ENCODE data around the gene C4B. TPM values are rescaled to one million over a fixed set of nuclear protein-coding genes. Genes with fewer than 3 reads are reported as not detected.
"Not testable (repeated sequence)": the region's sequence is repeated elsewhere in the genome, so short reads cannot be mapped to it uniquely, and the experiment has no call there.

C4B gene
- total and polyA plus RNA-seq, 4 donors: 58.2 to 296 (median 169) TPM

GRCh38 chr6:32040299-32041049 lies 25.9 kb downstream of the C4B start:
- 83 to 87% methylated on average over 16 to 25 of the region's 43 CpGs for WGBS, 2 donors
- not testable (repeated sequence) for DNase-seq

GRCh38 chr6:32041050-32041321 lies 26.4 kb downstream of the C4B start:
- H3K27me3 ChIP-seq (ENCODE audit: control insufficient read depth in 3 of 3, insufficient read depth in 3 of 3, low read length in 2 of 3); H3K9me3 ChIP-seq (ENCODE audit: control insufficient read depth in 4 of 4, insufficient read depth in 3 of 4, low read length in 3 of 4); H3K27ac ChIP-seq (ENCODE audit: low read depth in 1 of 2, low read length in 1 of 2); H3K4me1 ChIP-seq (ENCODE audit: control insufficient read depth in 5 of 5, insufficient read depth in 5 of 5, low read length in 5 of 5); DNase-seq; H3K9ac ChIP-seq (ENCODE audit: insufficient read depth in 1 of 2, low read length in 2 of 2); ATAC-seq (ENCODE audit: insufficient read depth, low FRiP score); H3K36me3 ChIP-seq (ENCODE audit: control insufficient read depth in 4 of 4, insufficient read depth in 4 of 4, low read length in 4 of 4); H3K4me3 ChIP-seq: not testable (repeated sequence)
- WGBS, 2 donors: 70% methylated on average over 7 of the region's 13 CpGs; no CpG with 5 or more reads in 1 of the 2 donors

More at GRCh38 chr6:32040299-32041049, 25.9 kb downstream of the C4B start:
- H3K9me3 ChIP-seq (ENCODE audit: control insufficient read depth in 4 of 4, insufficient read depth in 3 of 4, low read length in 3 of 4); H3K27ac ChIP-seq (ENCODE audit: low read depth in 1 of 2, low read length in 1 of 2); H3K4me1 ChIP-seq (ENCODE audit: control insufficient read depth in 5 of 5, insufficient read depth in 5 of 5, low read length in 5 of 5); H3K36me3 ChIP-seq (ENCODE audit: control insufficient read depth in 4 of 4, insufficient read depth in 4 of 4, low read length in 4 of 4); ATAC-seq (ENCODE audit: insufficient read depth, low FRiP score); H3K27me3 ChIP-seq (ENCODE audit: control insufficient read depth in 3 of 3, insufficient read depth in 3 of 3, low read length in 2 of 3); H3K4me3 ChIP-seq; H3K9ac ChIP-seq (ENCODE audit: insufficient read depth in 1 of 2, low read length in 2 of 2): not testable (repeated sequence)

- 72 to 85% methylated on average over 4 to 8 of the region's 10 CpGs for WGBS, 2 donors
- not testable (repeated sequence) for DNase-seq; H3K27me3 ChIP-seq (ENCODE audit: control insufficient read depth in 3 of 3, insufficient read depth in 3 of 3, low read length in 2 of 3); H3K36me3 ChIP-seq (ENCODE audit: control insufficient read depth in 4 of 4, insufficient read depth in 4 of 4, low read length in 4 of 4); H3K27ac ChIP-seq (ENCODE audit: low read depth in 1 of 2, low read length in 1 of 2); H3K9ac ChIP-seq (ENCODE audit: insufficient read depth in 1 of 2, low read length in 2 of 2); ATAC-seq (ENCODE audit: insufficient read depth, low FRiP score); H3K4me1 ChIP-seq (ENCODE audit: control insufficient read depth in 5 of 5, insufficient read depth in 5 of 5, low read length in 5 of 5); H3K9me3 ChIP-seq (ENCODE audit: control insufficient read depth in 4 of 4, insufficient read depth in 3 of 4, low read length in 3 of 4); H3K4me3 ChIP-seq
These were observed 26.8 kb downstream of the C4B start for GRCh38 chr6:32041385-32041784.

- H3K27me3 ChIP-seq (ENCODE audit: control insufficient read depth in 3 of 3, insufficient read depth in 3 of 3, low read length in 2 of 3); H3K9ac ChIP-seq (ENCODE audit: insufficient read depth in 1 of 2, low read length in 2 of 2); ATAC-seq (ENCODE audit: insufficient read depth, low FRiP score); H3K27ac ChIP-seq (ENCODE audit: low read depth in 1 of 2, low read length in 1 of 2); H3K4me3 ChIP-seq; H3K9me3 ChIP-seq (ENCODE audit: control insufficient read depth in 4 of 4, insufficient read depth in 3 of 4, low read length in 3 of 4); DNase-seq; H3K36me3 ChIP-seq (ENCODE audit: control insufficient read depth in 4 of 4, insufficient read depth in 4 of 4, low read length in 4 of 4): not testable (repeated sequence)
- WGBS, 2 donors: 94 to 97% methylated on average over 11 to 14 of the region's 15 CpGs
- peaks cover 0 to 15% (median 0%) of the 10 kb centered on the region in 5 donors for H3K4me1 ChIP-seq (ENCODE audit: control insufficient read depth in 5 of 5, insufficient read depth in 5 of 5, low read length in 5 of 5)
These were observed 27.7 kb downstream of the C4B start for GRCh38 chr6:32042276-32042675.

- H3K9me3 ChIP-seq (ENCODE audit: control insufficient read depth in 4 of 4, insufficient read depth in 3 of 4, low read length in 3 of 4); ATAC-seq (ENCODE audit: insufficient read depth, low FRiP score); DNase-seq; H3K27ac ChIP-seq (ENCODE audit: low read depth in 1 of 2, low read length in 1 of 2); H3K9ac ChIP-seq (ENCODE audit: insufficient read depth in 1 of 2, low read length in 2 of 2); H3K36me3 ChIP-seq (ENCODE audit: control insufficient read depth in 4 of 4, insufficient read depth in 4 of 4, low read length in 4 of 4); H3K27me3 ChIP-seq (ENCODE audit: control insufficient read depth in 3 of 3, insufficient read depth in 3 of 3, low read length in 2 of 3); H3K4me3 ChIP-seq: not testable (repeated sequence)
- H3K4me1 ChIP-seq (ENCODE audit: control insufficient read depth in 5 of 5, insufficient read depth in 5 of 5, low read length in 5 of 5): peaks cover 0 to 15% (median 0%) of the 10 kb centered on the region in 5 donors
- 93% methylated on average over 16 of the region's 31 CpGs for WGBS, 2 donors
These were observed 29.2 kb downstream of the C4B start for GRCh38 chr6:32043589-32044380.

- not testable (repeated sequence) for DNase-seq; H3K36me3 ChIP-seq (ENCODE audit: control insufficient read depth in 4 of 4, insufficient read depth in 4 of 4, low read length in 4 of 4); H3K9ac ChIP-seq (ENCODE audit: insufficient read depth in 1 of 2, low read length in 2 of 2); ATAC-seq (ENCODE audit: insufficient read depth, low FRiP score); H3K9me3 ChIP-seq (ENCODE audit: control insufficient read depth in 4 of 4, insufficient read depth in 3 of 4, low read length in 3 of 4); H3K27ac ChIP-seq (ENCODE audit: low read depth in 1 of 2, low read length in 1 of 2); H3K4me3 ChIP-seq; H3K27me3 ChIP-seq (ENCODE audit: control insufficient read depth in 3 of 3, insufficient read depth in 3 of 3, low read length in 2 of 3)
- 92% methylated on average over 7 to 12 of the region's 18 CpGs for WGBS, 2 donors
- H3K4me1 ChIP-seq (ENCODE audit: control insufficient read depth in 5 of 5, insufficient read depth in 5 of 5, low read length in 5 of 5): peaks cover 0 to 15% (median 0%) of the 10 kb centered on the region in 5 donors
These were observed 30.3 kb downstream of the C4B start for GRCh38 chr6:32044916-32045315.

All from lung (tissue), 10 donors.